AG10803 (cell line): ENCODE measurements around the gene LOXL1.

Source experiments
- DNase-seq: peaks from one replicate; pipeline ENCODE4 v3.0.0; 2010; ENCODE audit warnings: low read depth
- H3K4me3 ChIP-seq: 2 replicates; pipeline ENCODE4 v1.5.1; 2011; ENCODE audit warnings: mild to moderate bottlenecking, low read length, control low read depth
- TF ChIP-seq, protein P1 (sequence below): conservative IDR thresholded peaks from 2 replicates; pipeline ENCODE4 v1.5.1; 2011; ENCODE audit warnings: mild to moderate bottlenecking, low read length, control low read depth, inconsistent platforms

LOXL1 gene

GRCh38 chr15:73986055-73986775 lies 60.0 kb downstream of the LOXL1 start:
- H3K4me3 ChIP-seq, result no peak overlapping the region
- TF ChIP-seq, protein P1, sequence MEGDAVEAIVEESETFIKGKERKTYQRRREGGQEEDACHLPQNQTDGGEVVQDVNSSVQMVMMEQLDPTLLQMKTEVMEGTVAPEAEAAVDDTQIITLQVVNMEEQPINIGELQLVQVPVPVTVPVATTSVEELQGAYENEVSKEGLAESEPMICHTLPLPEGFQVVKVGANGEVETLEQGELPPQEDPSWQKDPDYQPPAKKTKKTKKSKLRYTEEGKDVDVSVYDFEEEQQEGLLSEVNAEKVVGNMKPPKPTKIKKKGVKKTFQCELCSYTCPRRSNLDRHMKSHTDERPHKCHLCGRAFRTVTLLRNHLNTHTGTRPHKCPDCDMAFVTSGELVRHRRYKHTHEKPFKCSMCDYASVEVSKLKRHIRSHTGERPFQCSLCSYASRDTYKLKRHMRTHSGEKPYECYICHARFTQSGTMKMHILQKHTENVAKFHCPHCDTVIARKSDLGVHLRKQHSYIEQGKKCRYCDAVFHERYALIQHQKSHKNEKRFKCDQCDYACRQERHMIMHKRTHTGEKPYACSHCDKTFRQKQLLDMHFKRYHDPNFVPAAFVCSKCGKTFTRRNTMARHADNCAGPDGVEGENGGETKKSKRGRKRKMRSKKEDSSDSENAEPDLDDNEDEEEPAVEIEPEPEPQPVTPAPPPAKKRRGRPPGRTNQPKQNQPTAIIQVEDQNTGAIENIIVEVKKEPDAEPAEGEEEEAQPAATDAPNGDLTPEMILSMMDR, result no peak
- DNase-seq, result no peak

DNA sequence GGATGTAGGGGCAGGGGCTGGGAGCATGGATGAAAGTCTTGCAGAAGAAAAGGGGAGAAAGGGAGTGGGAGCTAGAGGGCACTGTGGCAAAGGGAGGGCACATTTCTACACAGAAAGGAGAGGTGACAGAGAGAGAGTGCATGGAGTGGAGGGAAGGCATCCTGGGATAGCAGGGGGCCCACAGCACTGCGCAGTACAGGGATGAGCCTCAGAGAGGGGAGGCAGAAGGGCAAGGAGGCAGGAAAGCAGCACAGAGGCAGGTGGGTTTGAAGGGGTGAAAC lies 60.5 kb downstream of the LOXL1 start:
- no peak for DNase-seq
- H3K4me3 ChIP-seq, result no peak overlapping the region
- TF ChIP-seq, protein P1, result no peak

DNA sequence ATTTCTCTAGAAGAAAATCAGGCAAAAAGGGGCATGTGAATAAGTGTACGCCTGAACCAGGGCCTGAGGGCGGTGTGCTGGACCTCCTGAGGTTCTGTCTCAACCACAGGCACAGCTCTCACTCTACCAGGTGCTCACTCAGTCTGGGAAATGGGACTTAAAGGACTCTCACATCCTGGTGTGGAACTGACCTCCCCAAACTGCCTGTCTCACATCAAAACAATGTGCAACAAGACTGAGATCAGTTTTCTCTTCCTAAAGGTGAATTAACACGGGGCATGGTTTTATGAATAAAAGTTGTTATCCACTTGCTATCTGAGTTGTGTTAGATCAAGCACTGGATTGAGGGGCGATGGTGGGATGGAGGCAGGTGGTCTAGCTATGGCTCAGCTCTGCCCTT lies 61.0 kb downstream of the LOXL1 start:
- TF ChIP-seq, protein P1, result no peak
- DNase-seq, result no peak
- H3K4me3 ChIP-seq, result no peak overlapping the region

DNA sequence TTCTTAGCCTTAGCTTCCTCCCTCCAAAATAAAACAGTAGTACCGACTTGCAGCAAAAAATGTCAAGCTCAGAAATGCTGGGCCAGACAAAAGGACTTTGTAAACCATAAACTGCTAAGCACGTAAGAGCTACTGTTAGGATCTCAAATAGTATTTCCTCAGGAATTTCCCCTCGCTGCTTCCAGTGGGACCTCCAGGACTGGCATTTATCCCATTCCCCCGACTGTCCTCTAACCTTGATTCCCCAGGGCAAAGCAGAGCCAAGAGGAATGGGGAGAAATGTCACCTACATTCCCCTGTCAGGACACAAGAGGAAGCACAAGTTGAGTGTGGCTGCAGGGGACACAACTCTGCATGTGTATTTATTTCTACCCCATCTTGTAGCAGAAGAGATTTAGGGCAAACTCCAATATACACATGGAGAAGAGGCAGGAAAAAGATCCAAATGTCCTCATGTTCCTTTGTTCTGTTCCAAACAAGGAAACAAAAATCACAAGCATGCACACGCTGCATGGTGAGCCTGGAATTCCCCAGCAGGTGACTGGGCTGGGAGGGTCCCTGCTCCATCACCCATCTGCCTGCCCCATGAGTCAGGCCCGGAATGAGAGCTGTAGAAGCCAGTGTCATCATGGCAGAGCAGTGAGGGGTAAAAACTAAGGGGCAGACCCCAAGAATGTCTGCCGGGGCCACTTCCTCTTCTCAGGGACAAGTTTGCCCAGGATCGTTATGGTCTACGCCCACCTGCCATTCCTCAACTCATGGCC lies 61.6 kb downstream of the LOXL1 start:
- DNase-seq, result no peak
- TF ChIP-seq, protein P1, result no peak
- no peak overlapping the region for H3K4me3 ChIP-seq

DNA sequence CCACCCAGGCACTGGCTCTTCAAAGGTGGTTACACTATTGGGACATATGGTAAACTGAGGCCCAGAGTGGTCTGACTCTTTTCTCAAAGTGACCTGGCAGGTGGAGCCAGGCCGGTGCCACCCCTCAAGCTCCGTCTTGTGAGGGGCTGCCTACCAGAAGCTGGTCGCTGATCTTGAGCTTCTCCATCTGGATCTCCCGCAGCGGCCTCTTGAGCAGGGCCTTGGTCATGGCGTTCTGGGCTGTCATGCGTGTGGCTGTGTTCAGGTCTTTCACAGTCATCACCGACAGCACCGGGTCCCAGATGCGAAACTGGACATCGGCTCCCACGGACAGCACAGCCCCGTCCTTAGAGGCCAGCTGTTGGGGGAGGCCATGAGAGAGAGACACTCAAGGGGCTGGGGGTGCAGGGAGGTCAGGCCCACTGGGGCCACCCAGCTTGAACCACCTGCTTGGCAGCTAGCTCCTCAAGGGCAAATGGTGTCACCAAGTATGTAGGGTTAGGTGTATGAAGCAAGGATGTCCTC lies 62.2 kb downstream of the LOXL1 start:
- TF ChIP-seq, protein P1, result no peak
- no peak overlapping the region for H3K4me3 ChIP-seq
- DNase-seq, result no peak

DNA sequence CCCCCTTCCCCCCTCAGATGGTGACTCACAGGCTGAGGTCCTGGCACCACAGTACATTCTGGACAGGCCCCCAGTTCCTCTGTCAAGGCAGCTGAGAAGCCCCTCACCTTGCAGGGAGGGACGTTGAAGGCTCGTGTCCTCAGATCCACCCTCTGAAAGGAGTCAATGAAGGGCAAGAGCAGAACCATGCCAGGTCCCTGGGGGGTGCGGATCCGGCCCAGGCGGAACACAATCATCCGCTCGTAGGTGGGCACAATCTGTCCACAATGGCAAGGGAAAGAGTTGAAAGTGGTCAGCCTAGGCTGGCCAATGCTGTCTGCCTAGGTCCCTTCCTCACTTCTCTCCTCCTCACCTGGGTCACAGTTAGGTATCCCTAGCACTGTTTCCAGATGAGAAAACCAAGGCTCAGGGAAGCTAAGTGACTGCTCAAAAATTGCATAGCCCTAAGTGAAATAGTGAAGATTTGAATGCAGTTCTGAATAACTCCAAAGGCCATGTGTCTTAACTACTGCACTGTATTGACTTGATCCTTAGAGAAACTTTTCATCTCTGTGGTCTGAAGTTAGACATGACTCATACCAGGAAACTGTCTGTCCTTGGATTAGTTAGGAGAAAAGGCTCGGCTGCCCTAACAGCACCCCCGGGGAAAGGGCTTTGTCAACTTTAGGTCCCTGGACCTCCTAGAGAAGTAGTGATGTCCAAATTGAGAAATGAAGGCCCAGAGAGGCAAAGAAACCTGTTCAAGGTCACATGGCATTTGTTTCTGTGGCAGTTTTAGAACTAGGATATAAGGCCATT lies 62.9 kb downstream of the LOXL1 start:
- H3K4me3 ChIP-seq, result no peak overlapping the region
- DNase-seq, result peak; percentile 87
- TF ChIP-seq, protein P1, result no peak
